Upper lobe of left lung (tissue), 4 donors: ENCODE measurements around the gene TKFC.

Experiments
- CTCF ChIP-seq, 6 experiments: fragments of 450-650 bp in 4 of 6; fragments of 200-600 bp in 2 of 6; sonication (generic) in 2 of 6; IDR thresholded peaks; one replicate each; pipeline ENCODE4 v1.5.1; 2016 to 2019; ENCODE audit warnings: antibody characterized with exemption in 6 of 6
- EP300 ChIP-seq, 4 donors: sonication (generic); formaldehyde crosslinking; IDR thresholded peaks; one replicate each; pipeline ENCODE4 v1.5.1; 2017; ENCODE audit warnings: antibody characterized with exemption in 4 of 4, control low read depth in 2 of 4
- POLR2A ChIP-seq, 4 donors: fragments of 450-650 bp; IDR thresholded peaks; one replicate each; pipeline ENCODE4 v1.5.1; 2016 to 2017; ENCODE audit warnings: antibody characterized with exemption in 4 of 4, mild to moderate bottlenecking in 2 of 4
- POLR2AphosphoS5 ChIP-seq, 2 donors: sonication (generic); formaldehyde crosslinking; IDR thresholded peaks; one replicate each; pipeline ENCODE4 v1.5.1; 2017; ENCODE audit warnings: antibody characterized with exemption in 2 of 2

- no peak for TF ChIP-seq POLR2A (IDR thresholded peaks at IDR 0.05)
- no peak for TF ChIP-seq POLR2AphosphoS5 (IDR thresholded peaks at IDR 0.05)
- no peak for TF ChIP-seq EP300 (IDR thresholded peaks at IDR 0.05)
- no peak for TF ChIP-seq CTCF (IDR thresholded peaks at IDR 0.05)
These were observed 44.6 kb downstream of the TKFC start for GRCh38 chr11:61377461-61378160.
